ENCODE results near the gene DDA1. TPM values are rescaled to one million over a fixed set of nuclear protein-coding genes. Genes with fewer than 3 reads are reported as not detected.
A peak's percentile ranks its signal among the peaks of the same experiment; 100 is the strongest.

DDA1 gene
- total and polyA plus RNA-seq, 2 of the 13 experiments (the other 11 are each of a cell fraction or from before 2014, with no cell fraction given) = 24.5 to 26.0 TPM

GRCh38 chr19:17334414-17335409 lies 25.3 kb downstream of the DDA1 start, which contains the start of gene ANO8 (continued):
- no peak for TF ChIP-seq AFF4 (CRISPR knock-in tag; IDR thresholded peaks at IDR 0.05)
- no peak for TF ChIP-seq ZBTB26 (CRISPR knock-in tag; IDR thresholded peaks at IDR 0.05; ENCODE audit: borderline replicate concordance)
- TF ChIP-seq CEBPG (CRISPR knock-in tag; IDR thresholded peaks at IDR 0.05) = no peak
- TF ChIP-seq, protein P1, sequence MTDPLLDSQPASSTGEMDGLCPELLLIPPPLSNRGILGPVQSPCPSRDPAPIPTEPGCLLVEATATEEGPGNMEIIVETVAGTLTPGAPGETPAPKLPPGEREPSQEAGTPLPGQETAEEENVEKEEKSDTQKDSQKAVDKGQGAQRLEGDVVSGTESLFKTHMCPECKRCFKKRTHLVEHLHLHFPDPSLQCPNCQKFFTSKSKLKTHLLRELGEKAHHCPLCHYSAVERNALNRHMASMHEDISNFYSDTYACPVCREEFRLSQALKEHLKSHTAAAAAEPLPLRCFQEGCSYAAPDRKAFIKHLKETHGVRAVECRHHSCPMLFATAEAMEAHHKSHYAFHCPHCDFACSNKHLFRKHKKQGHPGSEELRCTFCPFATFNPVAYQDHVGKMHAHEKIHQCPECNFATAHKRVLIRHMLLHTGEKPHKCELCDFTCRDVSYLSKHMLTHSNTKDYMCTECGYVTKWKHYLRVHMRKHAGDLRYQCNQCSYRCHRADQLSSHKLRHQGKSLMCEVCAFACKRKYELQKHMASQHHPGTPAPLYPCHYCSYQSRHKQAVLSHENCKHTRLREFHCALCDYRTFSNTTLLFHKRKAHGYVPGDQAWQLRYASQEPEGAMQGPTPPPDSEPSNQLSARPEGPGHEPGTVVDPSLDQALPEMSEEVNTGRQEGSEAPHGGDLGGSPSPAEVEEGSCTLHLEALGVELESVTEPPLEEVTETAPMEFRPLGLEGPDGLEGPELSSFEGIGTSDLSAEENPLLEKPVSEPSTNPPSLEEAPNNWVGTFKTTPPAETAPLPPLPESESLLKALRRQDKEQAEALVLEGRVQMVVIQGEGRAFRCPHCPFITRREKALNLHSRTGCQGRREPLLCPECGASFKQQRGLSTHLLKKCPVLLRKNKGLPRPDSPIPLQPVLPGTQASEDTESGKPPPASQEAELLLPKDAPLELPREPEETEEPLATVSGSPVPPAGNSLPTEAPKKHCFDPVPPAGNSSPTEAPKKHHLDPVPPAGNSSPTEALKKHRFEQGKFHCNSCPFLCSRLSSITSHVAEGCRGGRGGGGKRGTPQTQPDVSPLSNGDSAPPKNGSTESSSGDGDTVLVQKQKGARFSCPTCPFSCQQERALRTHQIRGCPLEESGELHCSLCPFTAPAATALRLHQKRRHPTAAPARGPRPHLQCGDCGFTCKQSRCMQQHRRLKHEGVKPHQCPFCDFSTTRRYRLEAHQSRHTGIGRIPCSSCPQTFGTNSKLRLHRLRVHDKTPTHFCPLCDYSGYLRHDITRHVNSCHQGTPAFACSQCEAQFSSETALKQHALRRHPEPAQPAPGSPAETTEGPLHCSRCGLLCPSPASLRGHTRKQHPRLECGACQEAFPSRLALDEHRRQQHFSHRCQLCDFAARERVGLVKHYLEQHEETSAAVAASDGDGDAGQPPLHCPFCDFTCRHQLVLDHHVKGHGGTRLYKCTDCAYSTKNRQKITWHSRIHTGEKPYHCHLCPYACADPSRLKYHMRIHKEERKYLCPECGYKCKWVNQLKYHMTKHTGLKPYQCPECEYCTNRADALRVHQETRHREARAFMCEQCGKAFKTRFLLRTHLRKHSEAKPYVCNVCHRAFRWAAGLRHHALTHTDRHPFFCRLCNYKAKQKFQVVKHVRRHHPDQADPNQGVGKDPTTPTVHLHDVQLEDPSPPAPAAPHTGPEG (CRISPR knock-in tag; IDR thresholded peaks at IDR 0.05) = peak; percentile 100
- 0 out of 2 replicates have a peak, but pooled peaks have one; percentile 62 for TF ChIP-seq ZNF225 (CRISPR knock-in tag; IDR thresholded peaks at IDR 0.05)
- no peak; the same call in 1 of the 2 replicates for TF ChIP-seq ZNF563 (CRISPR knock-in tag; IDR thresholded peaks at IDR 0.05)
- no peak for TF ChIP-seq GATA4 (IDR thresholded peaks at IDR 0.05; ENCODE audit: borderline replicate concordance, low read depth)
- no peak for TF ChIP-seq CENPX (CRISPR knock-in tag; IDR thresholded peaks at IDR 0.05)
- peak; percentile 77 for TF ChIP-seq RBFOX2 (IDR thresholded peaks at IDR 0.05; ENCODE audit: low read depth, low read length)
- TF ChIP-seq ZNF230 (CRISPR knock-in tag; IDR thresholded peaks at IDR 0.05) = no peak
- TF ChIP-seq ZNF781 (CRISPR knock-in tag; IDR thresholded peaks at IDR 0.05; ENCODE audit: borderline replicate concordance, not compliant biosample characterization) = no peak
- TF ChIP-seq ZNF441 (CRISPR knock-in tag; IDR thresholded peaks at IDR 0.05; ENCODE audit: borderline replicate concordance) = peak; percentile 51; the same call in 1 of the 2 replicates
- TF ChIP-seq ZBTB21 (CRISPR knock-in tag; IDR thresholded peaks at IDR 0.05) = no peak
- peak; percentile 79; the same call in 1 of the 2 replicates for TF ChIP-seq ZNF235 (CRISPR knock-in tag; IDR thresholded peaks at IDR 0.05; ENCODE audit: borderline replicate concordance)
- TF ChIP-seq KLF6 (CRISPR knock-in tag; IDR thresholded peaks at IDR 0.05) = no peak
- TF ChIP-seq ZMYM4 (CRISPR knock-in tag; IDR thresholded peaks at IDR 0.05) = peak; percentile 69
- peak; percentile 63 for TF ChIP-seq CREM (IDR thresholded peaks at IDR 0.05)
- no peak for TF ChIP-seq CREM (CRISPR knock-in tag; IDR thresholded peaks at IDR 0.05)
- no peak for TF ChIP-seq ZNF136 (CRISPR knock-in tag; IDR thresholded peaks at IDR 0.05; ENCODE audit: low read depth)
